Head of caudate nucleus (tissue), 42 donors: ENCODE measurements around the gene CACNB4.
A peak's percentile ranks its signal among the peaks of the same experiment; 100 is the strongest.

Experiments used
- DNase-seq, 42 donors: peaks; one replicate each; pipeline versions ENCODE4 v3.0.0 to v3.0.0-alpha.2; 2020 to 2021; ENCODE audit warnings: mixed read lengths in 7 of 42
- intact Hi-C: fragments of 100-400 bp; cut with DNase I; formaldehyde crosslinking; loops from one replicate; pipeline ENCODE4 v1.15.0; 2022

Gene CACNB4

GRCh38 chr2:151851761-151852160, 247.1 kb downstream of the CACNB4 start:
- intact Hi-C loops, result no loop called here
- no peak for DNase-seq

- DNase-seq, result no peak
- intact Hi-C loops, result no loop called here
These were observed 249.3 kb downstream of the CACNB4 start for GRCh38 chr2:151849413-151850010.

- intact Hi-C loops, result no loop called here
- no peak for DNase-seq
These were observed 253.0 kb downstream of the CACNB4 start for GRCh38 chr2:151845884-151846283.

GRCh38 chr2:151845481-151845880, 253.4 kb downstream of the CACNB4 start:
- no peak for DNase-seq
- intact Hi-C loops, result no loop called here

- intact Hi-C loops, result no loop called here
- no peak for DNase-seq
These were observed 254.5 kb downstream of the CACNB4 start for GRCh38 chr2:151844211-151844896.

- no peak for DNase-seq
- intact Hi-C loops, result no loop called here
These were observed 255.2 kb downstream of the CACNB4 start for GRCh38 chr2:151843691-151844061.

GRCh38 chr2:151842830-151843690, 255.8 kb downstream of the CACNB4 start:
- intact Hi-C loops, result no loop called here
- DNase-seq, result no peak

GRCh38 chr2:151841047-151841424, 257.8 kb downstream of the CACNB4 start:
- intact Hi-C loops, result no loop called here
- no peak for DNase-seq

GRCh38 chr2:151840216-151841046, 258.4 kb downstream of the CACNB4 start:
- DNase-seq, result no peak
- intact Hi-C loops, result no loop called here

GRCh38 chr2:151837926-151838325, 260.9 kb downstream of the CACNB4 start:
- intact Hi-C loops, result no loop called here
- no peak for DNase-seq

- intact Hi-C loops, result no loop called here
- DNase-seq, result no peak
These were observed 264.9 kb downstream of the CACNB4 start for GRCh38 chr2:151833984-151834383.

GRCh38 chr2:151830961-151831360, 267.9 kb downstream of the CACNB4 start:
- intact Hi-C loops, result no loop called here

GRCh38 chr2:151828890-151829324, 269.9 kb downstream of the CACNB4 start:
- intact Hi-C loops, result loop anchor here (10.0 kb wide), 1 partner anchor 176 kb away; no protein-coding TSS in a partner anchor

More at GRCh38 chr2:151830961-151831360, 267.9 kb downstream of the CACNB4 start:
- DNase-seq, result no peak

GRCh38 chr2:151828143-151828889, 270.5 kb downstream of the CACNB4 start, which contains the start of gene ARL5A:
ARL5A (minus strand) TSS chr2:151828421; CDS start chr2:151828176, 245 bp downstream.
- intact Hi-C loops, result loop anchor here (10.0 kb wide), 1 partner anchor 176 kb away; no protein-coding TSS in a partner anchor
- peak; percentile 84 to 98 (median 95) for DNase-seq

More at GRCh38 chr2:151828890-151829324, 269.9 kb downstream of the CACNB4 start:
- no peak for DNase-seq

- DNase-seq, result peak in 22 of 42 donors; percentile 6 to 60 (median 26)
- intact Hi-C loops, result loop anchor here (10.0 kb wide), 1 partner anchor 177 kb away; no protein-coding TSS in a partner anchor
These were observed 271.2 kb downstream of the CACNB4 start for GRCh38 chr2:151827564-151828142.

GRCh38 chr2:151826737-151827157, 272.1 kb downstream of the CACNB4 start:
- DNase-seq, result peak in 1 of 42 donors; percentile 17

GRCh38 chr2:151824886-151825285, 274.0 kb downstream of the CACNB4 start:
- intact Hi-C loops, result loop anchor here (10.0 kb wide), 1 partner anchor 180 kb away; no protein-coding TSS in a partner anchor
- DNase-seq, result no peak

More at GRCh38 chr2:151826737-151827157, 272.1 kb downstream of the CACNB4 start:
- intact Hi-C loops, result loop anchor here (10.0 kb wide), 1 partner anchor 178 kb away; no protein-coding TSS in a partner anchor
